Stimulated activated naive CD4-positive, alpha-beta T cell treated with Interleukin-2 at 50 U/mL for 16 hours (primary cell): ENCODE results near the gene IL1RN.

ENCODE experiments used
- DNase-seq: peaks from one replicate; lab custom pipeline; 2025; lab: John Stamatoyannopoulos, UW

The IL1RN gene

DNA sequence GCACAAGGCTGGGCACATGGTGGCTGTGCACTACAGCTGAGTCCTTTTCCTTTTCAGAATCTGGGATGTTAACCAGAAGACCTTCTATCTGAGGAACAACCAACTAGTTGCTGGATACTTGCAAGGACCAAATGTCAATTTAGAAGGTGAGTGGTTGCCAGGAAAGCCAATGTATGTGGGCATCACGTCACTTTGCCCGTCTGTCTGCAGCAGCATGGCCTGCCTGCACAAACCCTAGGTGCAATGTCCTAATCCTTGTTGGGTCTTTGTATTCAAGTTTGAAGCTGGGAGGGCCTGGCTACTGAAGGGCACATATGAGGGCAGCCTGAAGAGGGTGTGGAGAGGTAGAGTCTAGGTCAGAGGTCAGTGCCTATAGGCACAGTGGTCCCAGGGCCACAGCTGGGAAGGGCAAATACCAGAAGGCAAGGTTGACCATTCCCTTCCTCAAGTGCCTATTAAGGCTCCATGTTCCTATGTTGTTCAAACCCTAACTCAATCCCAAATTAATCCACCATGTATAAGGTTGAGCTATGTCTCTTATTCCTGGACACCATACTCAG lies 2.2 kb downstream of the IL1RN start:
- no peak for DNase-seq

GRCh38 chr2:113131352-113132185 lies 4.2 kb downstream of the IL1RN start:
- no peak for DNase-seq

GRCh38 chr2:113132414-113133021 lies 5.1 kb downstream of the IL1RN start:
- DNase-seq: no peak

DNA sequence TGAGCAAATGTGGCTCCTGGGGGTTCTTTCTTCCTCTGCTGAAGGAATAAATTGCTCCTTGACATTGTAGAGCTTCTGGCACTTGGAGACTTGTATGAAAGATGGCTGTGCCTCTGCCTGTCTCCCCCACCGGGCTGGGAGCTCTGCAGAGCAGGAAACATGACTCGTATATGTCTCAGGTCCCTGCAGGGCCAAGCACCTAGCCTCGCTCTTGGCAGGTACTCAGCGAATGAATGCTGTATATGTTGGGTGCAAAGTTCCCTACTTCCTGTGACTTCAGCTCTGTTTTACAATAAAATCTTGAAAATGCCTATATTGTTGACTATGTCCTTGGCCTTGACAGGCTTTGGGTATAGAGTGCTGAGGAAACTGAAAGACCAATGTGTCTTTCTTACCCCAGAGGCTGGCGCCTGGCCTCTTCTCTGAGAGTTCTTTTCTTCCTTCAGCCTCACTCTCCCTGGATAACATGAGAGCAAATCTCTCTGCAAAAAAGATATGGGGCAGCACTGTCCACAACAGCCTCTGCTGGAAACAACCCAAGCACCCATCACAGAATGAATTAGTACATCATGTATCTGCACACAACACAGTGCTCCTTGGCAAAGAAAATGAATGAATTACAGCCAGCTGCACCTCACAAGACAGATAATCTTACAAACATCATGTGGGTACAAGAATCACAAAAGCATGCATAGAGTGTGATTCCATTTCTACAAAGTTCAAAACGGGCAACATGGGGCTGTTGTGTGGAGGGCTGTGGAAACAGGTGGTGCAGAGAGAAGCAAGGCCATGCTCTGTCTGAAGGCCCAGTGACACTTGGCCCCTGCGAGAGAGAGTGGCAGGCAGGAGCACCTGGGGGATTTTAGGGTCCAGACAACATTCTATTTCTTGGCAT lies 6.6 kb downstream of the IL1RN start:
- no peak for DNase-seq

GRCh38 chr2:113134717-113135116 lies 7.3 kb downstream of the IL1RN start:
- DNase-seq: no peak

GRCh38 chr2:113135317-113135716 lies 7.9 kb downstream of the IL1RN start:
- DNase-seq: no peak

DNA sequence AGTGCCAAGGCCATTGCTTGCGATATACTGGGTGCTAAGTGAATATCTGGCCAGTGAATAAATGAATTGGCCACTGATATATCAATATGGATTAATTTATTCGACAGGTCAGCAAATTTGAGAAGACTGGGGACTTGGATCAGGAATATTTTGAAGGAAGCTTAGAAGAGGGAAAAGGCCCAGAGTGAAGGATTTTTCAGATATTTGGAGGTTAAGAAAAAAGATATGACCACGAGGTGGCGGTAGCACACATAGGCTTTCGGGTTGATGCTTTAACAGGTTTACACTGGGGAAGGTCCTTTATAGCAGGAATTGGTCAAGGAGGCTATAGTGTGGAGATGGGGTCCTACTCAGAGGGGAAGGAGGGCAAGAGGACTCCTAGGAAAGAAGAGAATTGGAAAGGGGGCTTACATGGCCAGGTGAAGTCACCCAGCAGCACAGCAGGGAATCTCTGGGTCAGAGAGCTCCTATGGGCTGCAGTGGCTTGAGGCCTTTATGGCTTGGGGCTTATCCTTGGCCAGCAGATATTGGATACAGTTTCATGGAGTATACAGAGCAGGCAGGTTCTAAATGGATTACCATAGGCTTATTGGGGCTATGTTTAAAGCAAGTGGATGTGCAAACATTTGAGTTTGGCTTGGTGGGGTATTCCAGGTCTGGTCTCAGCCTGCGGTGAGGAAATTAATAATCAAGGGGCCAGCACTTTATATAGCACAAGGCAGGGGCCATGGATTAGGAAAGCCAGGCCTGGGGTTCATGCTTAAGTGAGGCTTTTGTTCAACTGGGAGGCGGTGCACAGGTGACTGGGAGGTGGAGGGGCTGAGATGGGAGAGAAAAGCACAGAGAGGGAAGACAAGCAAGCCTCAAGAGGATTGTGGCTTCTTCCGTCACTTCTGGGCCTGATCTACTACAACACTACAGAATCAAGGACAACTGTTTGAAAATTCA lies 9.7 kb downstream of the IL1RN start:
- no peak for DNase-seq

GRCh38 chr2:113137827-113138226 lies 10.4 kb downstream of the IL1RN start:
- no peak for DNase-seq

GRCh38 chr2:113138428-113139322 lies 11.3 kb downstream of the IL1RN start:
- no peak for DNase-seq

GRCh38 chr2:113141451-113141850 lies 14.1 kb downstream of the IL1RN start:
- DNase-seq: no peak

GRCh38 chr2:113142290-113142689 lies 14.9 kb downstream of the IL1RN start:
- no peak for DNase-seq

DNA sequence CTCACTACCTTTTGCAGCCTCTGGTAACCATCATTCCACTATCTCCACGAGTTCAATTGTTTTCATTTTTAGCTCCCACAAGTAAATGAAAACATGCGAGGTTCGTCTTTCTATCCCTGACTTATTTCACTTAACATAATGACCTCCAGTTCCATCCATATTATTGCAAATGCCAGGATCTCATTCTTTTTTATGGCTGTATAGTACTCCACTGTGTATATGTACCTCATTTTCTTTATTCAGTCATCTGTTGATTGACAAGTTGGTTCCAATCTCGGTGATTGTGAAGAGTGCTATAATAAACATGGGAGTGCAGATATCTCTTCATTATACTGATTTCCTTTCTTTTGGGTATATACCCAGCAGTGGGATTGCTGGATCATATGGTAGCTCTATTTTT lies 16.9 kb downstream of the IL1RN start:
- DNase-seq: no peak

DNA sequence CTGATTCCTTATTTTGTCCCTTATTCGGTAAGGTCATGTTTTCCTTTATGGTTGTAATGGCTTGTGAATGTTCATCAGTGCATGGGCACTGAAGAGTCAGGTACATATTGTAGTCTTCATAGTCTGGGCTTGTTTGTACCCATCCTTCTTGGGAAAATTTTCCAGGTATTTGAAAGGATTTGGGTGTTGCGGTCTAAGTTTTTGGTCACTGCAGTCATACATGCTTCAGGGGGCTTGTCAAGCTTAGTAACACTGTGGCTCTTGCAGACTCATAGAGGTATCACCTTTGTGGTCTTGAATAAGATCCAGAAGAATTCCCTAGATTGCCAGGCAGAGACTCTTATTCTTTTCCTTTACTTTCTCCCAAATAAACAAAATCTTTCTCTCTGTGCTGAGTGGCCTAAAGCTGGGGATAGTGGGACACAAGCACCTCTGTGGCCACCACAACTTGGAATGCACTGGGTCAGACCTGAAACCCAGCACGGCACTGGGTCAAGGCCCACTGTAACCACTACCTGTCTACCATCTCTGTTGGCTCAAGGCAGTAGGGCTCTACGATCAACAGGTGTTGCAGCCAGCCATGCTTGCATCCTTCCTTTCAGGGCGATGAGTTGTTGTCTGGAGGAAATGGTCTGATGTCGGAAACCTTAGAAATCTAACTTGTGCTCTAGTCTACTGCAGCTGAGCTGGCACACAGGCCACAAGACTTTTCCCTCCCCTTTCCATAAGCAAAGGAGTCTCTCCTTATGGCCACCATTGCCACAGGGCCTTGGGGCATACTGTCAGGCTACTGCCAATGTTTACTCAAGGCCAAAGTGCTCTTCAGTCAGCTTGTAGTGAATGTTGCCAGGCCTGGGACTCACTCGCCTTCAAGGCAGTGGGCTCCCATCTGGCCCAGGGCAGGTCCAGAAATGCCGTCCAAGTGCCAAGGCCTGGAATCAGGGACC lies 21.5 kb downstream of the IL1RN start:
- DNase-seq: no peak

GRCh38 chr2:113149553-113150257 lies 22.3 kb downstream of the IL1RN start:
- no peak for DNase-seq

DNA sequence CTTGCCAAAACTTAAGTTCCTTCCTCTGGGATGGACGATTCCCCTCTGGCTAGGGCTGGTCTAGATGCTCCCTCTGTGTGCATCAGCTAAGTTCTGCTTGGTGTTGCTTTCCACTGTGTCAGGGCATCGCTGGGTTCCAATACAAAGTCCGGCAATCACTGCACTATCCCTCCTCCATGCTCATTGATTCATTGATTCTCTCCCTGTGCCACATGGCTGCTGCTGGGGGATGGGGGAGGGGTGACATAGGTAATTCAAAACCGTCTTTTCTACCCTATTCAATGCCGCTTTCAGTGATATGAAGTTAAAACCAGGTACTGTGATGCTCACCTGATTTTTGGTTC lies 22.8 kb downstream of the IL1RN start:
- no peak for DNase-seq

- no peak for DNase-seq
Observed at GRCh38 chr2:113155331-113155730, 27.9 kb downstream of the IL1RN start.

DNA sequence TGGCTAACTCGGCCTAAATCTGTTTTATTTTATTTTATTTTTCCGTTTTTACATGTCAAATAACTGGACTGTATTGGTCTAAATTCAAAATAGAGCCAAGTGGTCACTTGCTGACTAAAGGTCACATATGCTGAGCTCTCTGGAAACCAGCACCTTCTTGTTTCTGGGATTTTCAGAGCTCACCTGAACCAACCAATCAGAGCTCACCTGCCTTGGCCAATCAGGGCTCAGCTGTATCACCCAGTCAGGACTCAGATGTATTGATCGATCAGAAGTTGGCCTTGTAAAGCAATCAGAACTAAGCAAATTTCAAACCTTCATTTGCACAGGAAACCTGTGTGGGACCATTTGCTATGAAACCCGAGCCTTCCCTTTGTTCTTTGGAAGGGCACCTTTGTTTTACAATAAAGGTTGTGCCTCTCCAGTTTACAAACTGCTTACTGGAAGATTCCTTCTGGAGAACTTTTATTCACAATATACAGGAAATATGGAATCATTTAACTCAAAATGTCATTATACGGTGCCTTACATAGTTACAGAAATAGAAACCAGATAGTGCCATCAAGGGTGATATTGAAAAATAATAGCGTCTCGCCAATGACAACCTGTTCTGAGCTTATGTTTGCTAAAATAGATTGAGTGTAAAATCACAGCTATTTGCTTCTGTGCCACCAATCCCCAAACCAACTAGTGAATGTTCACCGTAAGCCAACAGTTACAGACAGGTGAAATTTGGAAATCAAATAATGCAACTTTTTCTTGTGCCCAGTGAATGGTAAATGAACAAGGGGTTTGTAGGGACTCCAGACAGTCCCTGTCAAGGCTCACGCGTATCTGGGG lies 29.1 kb downstream of the IL1RN start:
- no peak for DNase-seq
